NCI-H1930 (cell line): ENCODE measurements around the gene ARIH2.

ENCODE experiments used
- DNase-seq, 2 experiments: peaks; one replicate each; lab custom pipeline; 2025; lab: John Stamatoyannopoulos, UW

ARIH2 gene

DNA sequence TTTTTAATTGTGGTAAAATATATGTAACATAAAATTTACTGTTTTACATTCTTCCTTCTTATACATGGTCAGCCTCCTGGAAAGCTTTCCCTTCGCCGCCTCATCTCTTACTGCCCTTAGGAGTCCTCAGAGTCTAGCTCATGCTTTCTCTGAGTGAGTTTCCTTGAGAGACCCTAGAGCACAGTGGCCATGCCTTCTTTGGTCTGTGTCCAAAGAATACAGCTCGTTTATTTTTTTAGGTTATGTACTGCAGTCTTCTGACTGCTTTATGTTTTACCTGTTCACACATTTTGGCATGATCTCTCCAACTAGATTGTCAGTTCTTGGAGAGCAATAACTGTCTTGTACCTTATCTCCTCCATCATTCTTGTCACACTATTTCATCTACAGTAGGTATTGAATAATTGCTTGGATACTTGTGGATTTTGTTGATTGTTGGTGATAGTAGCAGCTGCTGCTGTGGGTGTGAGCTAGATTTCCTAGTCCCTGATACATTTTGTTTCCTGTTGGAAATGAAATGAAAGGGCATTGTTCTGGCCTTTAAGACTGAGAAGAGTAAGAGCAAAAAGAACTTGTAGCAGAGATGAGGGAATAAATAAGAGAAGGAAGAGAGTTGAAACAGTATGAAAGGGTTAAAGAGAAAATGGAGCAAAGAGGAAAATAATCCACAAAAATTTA is 10.9 kb downstream of the ARIH2 start:
- DNase-seq, result no peak

DNA sequence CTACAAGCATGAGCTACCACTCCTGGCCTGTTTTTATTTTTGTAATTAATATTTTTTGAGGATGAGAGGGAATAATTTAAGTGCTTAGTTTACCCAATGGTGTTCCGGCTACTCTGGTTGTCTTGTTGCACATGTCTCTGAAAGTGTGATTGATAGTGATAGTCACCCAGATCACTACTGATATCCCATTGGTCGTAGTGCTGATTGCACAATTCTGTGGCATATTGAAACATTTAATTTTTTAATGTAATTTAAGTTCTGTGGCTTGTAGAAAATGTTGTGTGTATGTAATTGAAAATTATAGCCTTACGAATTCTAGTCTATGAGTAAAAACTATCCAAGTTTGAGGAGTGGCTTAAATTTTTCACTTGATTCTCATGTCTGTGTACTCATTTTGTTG is 11.9 kb downstream of the ARIH2 start:
- no peak for DNase-seq

DNA sequence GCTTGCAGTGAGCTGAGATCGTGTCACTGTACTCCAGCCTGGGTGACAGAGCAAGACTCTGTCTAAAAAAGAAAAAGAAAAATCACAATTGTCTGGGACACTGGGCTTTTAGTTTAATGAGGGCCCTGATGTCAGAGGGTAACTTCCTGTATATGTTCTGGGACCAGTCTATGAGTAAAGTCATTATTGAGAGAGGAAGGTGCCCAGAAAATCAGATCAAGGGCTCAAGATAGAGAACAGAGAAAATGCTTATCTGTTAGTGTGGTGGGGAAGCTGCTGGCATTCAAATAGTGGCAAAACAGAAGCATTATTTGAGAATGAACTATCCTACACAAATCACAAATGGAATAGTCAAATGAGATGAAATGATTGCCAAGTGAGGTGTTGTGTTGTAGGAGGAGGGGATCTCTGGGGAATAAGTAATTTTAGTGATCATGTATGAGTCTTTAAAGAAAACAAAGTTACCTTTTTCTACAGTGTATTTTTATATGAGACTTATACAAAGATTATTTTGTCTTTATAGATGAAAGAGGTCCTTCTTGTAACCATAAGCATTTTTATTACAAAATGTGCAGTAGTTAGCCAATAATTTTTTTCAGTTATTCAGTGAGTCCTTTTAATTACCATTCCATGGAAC is 13.4 kb downstream of the ARIH2 start:
- no peak for DNase-seq

DNA sequence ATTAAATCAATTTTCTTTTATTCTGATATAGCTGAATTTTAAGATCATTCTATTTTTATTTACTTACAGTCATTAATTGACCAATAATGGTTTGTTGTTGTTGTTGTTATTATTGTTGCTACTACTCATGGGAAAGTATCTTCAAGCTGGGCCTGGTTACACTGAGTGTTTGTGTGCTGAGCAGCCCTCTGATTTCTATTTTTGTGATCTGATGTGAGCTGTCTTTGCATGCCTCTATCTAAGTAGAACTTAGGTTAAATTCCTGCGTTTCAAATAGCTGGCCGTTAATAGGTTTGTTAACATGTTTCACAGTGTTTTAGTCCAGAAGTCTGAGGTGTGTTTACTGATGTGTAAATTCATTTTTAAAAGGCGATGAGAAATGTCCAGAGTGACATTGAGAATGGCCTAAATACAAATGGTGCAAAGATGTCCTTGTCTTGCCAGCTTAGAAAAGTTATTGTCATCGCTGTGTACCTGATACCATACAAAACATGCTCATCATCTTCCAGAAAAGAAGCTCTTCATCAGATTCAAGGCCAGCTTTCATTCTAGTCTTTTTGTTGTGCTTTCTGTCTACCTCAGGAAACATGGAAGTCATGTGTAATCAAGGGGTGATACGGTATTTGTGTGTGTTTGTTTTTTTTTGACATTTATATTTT is 15.8 kb downstream of the ARIH2 start:
- no peak for DNase-seq

DNA sequence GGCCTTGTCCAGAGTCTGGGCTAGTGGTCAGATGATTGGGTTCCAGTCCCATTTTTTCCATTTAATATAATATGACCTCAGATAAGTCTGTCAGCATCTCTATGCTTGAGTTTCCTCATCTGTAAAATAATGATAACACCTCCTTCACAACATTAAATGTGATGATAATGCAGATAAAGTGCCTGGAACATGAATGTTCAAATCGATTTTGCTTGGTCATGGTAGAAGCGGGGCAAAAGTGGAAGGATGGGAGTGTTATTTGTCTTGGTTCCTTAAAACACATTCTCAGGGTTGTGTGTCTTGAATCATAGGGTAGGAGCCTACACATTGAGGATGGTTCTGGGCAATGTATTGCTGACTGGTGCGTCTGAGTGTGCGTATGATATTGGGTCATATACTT is 16.9 kb downstream of the ARIH2 start:
- DNase-seq, result no peak

DNA sequence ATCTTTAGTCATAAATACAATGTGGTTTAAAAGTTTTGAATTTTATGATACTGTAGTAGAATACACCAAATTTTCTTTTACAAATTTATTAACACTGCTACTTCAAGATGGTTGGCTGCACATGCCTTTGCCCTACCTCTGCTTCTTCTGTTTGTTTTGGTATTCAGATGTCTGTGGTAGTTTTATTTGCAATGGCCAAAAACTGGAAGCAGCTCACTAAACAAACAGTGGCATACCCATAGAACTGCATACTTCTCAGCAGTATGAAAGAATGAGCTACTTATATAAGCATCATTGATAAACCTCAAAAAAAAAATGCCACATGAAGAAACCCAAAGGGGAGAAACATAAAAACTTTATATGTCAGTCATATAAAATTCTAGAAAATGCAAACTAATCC is 19.5 kb downstream of the ARIH2 start:
- no peak for DNase-seq

DNA sequence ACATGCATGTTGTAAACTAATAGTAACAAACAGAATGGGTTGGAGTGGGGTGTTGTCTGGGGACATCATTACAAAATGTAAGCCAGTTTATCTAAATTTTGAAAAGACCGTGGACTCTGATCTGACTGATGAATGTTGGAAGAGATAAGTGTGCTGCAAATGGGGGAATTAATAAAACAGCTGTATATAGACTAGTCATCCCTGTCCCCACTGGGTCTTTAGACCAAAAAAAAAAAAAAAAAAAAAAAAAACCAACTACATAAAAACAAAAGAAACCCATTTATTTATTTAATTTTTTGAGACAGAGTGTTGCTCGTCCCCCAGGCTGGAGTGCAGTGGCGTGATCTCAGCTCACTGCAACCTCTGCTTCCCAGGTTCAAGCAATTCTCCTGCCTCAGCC is 20.0 kb downstream of the ARIH2 start:
- no peak for DNase-seq

DNA sequence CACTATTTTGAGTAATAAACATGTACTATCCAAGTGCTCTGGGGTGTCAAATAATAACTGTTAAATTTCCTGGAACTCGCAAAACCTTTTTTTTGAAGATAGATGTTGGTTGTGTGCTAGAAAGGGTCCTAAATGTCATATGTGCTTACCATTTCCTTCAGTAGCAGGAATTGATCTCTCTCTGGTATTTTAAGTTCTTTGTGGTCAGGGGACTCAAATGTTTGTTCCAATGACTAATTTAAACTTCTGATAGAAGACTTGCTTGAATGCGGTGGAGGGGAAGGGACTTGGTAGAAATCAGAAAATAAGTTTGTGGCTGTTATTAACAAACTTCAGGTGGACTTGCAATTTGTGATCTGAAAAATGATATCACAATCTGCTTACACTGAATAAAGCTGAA is 26.8 kb downstream of the ARIH2 start:
- no peak for DNase-seq

DNA sequence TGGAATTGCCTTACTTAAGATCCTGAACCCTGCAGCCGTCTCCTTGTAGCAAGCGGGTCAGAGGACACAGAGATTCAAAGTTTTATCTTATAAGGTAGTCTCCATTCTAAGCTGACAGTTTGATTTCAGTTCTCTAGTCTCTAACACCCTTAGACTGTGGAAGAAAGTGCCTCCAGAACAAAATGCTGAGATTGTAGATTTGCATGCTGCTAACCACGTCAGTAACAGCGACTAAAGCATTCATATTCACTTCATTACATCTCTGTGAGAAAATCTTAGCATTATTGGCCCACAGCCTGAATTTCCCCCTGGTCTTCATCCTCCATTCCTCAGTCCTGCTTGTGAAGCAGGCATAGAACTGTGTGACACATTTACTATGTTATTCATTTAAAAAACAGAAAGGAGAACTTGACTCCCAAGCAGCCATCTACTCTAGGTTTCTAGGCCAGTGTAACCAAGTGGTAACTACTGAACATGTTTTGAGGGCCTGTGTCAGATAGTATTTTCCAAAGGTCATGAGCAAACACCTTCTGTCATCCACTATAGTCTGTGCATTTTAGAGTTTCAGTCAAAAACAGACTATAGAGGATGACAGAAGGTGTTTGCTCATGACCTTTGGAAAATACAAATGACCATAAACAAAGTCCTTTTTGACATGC is 27.4 kb downstream of the ARIH2 start:
- DNase-seq, result no peak

DNA sequence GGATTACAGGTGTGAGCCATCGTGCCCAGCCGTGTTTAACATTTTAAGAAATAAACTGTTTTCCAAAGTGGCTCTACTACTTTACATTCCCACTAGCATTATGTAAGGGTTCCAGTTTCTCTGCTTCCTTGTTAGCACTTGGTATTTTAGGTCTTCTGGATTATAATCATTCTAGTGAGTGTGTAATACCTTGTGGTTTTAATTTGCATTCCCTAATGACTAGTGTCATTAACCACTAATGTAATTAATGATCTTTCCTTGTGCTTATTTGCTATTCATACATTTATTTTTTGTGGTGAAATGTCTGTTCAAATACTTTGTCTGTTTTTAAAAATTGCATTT is 30.7 kb downstream of the ARIH2 start:
- DNase-seq, result no peak

DNA sequence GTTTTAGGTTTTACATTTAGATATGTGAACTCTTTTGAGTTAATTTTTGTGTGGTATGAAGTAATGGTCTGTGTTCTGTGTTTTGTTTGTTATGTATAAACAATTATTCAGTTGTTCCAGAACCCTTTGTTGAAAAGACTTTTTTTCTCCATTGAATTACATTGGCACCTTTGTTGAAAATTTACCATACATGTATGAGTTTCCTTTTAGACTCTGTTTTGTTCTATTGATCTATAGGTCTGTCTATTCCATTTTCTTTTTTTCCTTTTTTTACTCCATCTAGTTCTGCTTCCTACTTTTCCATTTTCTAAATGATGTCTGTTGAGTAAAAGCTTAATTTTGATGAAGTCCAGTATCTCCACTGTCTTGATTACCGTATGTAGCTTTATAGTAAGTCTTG is 31.4 kb downstream of the ARIH2 start:
- DNase-seq, result no peak

DNA sequence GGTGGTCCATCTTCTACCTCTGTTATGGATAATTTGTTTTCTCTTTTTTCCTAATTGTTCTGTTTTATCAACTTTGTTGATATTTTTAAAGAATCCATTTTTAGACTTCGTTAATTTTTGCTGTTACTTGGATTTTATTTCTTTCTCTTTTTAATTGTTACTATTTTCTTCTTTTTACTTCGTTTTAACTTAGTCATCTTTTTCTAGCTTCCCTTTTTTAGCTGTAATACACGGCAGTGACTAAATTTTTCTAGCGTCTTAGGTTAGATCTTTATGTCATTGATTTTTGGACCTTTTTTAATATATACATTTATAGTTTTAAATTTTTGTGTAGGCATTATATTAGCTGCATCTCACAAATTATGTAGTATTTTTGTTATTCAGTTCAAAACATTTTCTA is 33.1 kb downstream of the ARIH2 start:
- DNase-seq, result no peak

DNA sequence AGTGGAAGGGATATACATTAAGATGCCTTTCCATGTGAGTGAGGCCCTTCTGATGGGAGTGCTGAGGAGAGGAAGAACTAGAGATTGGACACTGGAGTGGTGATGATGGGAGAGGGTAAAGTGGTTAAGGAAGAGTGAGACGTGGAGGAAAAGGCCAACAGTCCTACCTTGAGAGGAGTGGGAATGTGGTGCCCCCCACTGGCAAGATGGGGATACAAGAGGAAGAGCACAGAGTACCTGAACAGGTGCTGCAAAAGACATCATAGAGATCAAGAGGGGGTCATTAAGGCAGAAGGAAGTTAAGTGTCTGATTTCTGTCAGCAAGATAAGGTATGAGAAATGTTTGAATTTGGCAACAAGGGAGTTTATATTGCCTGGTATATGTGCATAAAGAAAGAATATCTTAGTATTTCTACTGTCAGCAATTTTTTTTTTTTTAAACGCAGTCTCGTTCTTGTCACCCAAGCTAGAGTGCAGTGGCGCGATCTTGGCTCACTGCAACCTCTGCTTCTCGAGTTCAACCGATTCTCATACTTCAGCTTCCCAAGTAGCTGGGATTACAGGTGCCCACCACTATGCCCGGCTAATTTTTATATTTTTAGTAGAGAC is 34.0 kb downstream of the ARIH2 start:
- DNase-seq, result no peak

DNA sequence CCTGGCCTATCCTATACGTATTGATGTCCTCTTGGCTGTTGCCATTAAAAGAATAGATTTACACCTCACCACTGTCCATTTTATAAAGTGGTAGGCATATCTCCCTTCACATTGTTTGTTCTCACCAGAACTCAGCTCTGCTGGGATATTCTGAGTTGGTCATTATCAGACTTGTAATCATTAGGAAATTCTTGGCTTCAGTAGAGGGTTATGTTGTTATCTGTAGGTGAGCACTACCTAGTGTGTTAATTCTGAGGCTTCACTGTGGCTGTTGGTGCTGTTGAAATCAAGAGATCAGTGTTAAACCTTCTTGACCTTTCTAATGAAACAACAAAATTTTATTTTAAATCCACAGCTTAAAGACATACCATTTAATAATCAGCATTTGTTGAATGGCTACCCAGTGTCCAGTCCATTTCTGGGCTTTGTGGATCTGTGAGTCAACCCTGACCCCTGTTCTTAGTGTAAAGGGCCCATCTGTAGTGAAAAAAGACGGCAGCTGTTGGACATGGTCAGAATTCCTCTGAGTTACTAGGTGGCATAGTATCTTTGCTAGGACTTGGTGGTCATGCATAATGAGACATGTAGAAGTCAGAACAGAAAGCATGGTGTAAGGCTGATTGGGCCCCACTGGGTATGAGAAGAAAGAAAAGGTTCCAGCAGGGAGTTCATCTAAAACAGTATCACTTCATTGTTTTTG is 38.5 kb downstream of the ARIH2 start:
- DNase-seq, result no peak

DNA sequence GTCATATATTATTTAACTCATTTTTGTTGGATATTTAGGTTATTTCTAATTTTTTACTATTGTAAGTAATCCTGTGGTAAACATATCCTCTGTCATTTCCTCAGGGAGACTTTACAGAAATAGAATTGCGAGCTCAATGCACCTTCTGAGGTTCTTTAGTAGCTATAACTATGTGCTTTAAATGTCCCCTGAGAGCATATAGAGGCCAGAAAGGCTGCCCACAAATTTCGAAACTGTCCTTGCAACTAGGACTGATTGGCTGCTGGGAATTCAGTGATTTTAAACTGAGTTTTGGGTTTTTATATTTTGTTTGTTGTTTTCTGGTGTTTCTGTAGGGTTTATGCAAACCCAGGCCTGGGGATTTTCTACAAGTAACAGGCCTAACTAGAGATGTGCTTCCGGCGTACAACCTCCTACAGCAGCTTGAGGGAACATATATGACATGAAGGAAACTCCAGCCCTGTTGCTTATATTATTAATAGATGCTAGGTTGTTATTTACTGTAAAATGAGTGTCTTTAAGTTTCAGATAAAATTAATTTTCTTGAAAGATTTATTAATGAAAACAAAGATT is 42.3 kb downstream of the ARIH2 start:
- no peak for DNase-seq

DNA sequence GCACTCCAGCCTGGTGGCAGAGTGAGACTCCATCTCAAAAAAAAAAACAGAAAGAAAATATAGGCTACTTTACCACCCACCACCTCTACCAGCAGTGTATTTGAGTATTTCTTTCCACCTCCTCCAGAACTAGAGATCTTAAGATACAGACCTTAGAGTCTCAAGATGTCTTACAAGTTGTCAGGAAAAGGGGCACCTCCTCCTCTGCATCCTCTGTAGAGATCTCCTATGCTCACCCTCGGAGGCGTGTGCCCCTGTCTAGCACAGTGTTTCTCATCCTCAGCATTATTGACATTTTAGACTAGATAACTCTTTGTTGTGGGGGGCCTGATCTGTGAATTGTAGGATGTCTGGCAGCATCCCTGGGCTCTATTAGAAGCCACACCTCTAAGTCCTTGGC is 43.7 kb downstream of the ARIH2 start:
- no peak for DNase-seq

DNA sequence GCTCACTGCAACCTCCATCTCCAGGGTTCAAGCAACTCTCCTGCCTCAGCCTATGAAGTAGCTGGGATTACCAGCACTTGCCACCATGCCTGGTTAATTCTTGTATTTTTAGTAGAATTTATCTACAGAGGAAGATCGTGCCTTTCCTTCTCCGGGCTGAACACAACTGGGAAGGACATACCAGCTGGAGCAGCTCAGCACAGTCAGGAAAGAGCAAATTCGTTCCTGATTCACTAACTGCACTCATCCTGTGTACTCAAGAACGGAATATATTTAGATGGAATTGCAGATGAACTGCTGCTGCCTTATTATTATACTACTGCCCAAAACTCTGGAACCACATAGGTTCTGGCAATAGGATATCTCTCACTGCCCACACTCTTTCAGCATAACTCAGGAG is 44.3 kb downstream of the ARIH2 start:
- DNase-seq, result no peak

DNA sequence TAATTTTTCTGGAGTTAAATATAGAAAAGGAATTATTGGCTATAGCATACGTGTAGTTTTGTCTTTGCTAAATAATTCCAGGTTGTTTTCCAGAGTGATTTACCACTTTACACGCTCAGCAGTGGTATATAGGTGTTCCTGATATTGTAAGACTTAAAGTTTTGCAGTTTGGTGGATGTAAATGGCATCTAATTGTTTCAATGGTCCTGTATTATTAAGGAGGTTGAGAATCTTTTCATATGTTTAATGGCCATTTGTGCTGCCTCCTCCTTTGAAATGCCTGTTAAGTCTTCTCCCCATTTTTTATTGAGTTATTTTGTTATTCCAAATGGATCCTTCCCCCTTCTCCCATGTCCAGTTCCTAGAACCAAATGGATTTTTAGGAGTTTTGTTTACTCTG is 44.9 kb downstream of the ARIH2 start:
- DNase-seq, result no peak

DNA sequence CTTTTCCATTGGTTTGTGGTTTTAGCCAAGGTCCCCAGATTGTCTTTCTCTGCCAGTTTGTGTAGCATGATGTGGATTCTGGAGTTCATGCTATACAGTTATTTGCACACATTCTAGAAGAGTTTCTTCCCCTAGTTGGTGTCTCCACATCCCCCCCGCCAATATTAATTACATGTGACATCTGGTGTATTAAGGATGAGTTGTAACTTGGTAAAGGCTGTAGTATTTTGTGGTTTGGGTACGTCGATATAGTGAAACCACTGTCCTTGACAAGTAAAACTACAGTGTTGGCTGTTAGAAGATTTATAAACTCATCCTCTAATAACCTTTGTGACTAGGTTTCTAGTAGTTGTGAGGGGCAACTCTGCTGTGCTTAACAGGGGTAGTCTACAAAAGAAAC is 47.7 kb downstream of the ARIH2 start:
- no peak for DNase-seq

DNA sequence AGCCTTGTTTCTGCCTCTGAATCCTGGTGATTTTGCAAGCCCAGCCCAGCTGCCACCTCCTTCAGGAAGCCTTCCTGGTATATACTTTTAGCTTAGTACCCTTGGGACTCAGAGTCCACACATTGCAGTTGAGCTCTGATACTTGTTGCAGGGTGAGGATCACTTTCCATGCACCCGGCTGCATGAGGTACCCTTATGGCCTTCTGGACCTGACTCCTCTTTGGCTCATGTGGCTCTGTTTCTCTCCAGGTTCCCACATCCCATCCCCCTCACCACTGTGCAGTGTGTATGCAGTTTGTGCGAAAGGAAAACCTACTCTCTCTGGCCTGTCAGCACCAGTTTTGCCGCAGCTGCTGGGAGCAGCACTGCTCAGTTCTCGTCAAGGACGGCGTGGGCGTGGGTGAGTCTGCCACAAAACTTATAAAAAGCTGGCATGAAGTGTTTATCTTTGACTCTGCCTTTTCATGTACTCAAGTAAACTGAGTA is 48.3 kb downstream of the ARIH2 start:
- no peak for DNase-seq

DNA sequence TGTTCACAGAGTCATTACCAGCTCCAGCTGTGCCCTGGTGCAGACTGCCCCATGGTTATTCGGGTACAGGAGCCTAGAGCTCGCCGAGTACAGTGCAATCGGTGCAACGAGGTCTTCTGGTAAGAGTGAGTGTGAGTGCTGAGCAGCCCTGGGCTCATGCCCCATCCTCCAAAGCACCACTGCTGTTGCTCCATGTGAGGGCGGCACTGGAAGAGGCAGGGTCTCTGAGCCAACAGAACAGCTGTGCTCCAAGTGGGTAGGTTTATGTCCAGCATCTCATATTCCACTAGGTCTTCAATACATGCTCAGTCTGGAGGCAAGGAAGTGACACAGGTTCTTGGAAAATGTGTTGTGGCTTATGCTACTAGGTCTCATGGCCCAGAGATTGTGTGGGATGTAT is 51.9 kb downstream of the ARIH2 start:
- no peak for DNase-seq
